ENCODE data around the gene ATG9B.

- TF ChIP-seq POLR2A (IDR thresholded peaks at IDR 0.05; ENCODE audit: low read depth) (no peak), POLR2AphosphoS5 (IDR thresholded peaks at IDR 0.05) (no peak), EP300 (IDR thresholded peaks at IDR 0.05) (no peak)
These were observed 32.6 kb upstream of the ATG9B start for GRCh38 chr7:151056666-151057505.

Data from esophagus muscularis mucosa (tissue), 3 donors.